ENCODE results near the gene GMPR2. TPM values are rescaled to one million over a fixed set of nuclear protein-coding genes. Genes with fewer than 3 reads are reported as not detected.

GMPR2 gene
- total RNA-seq, 2 experiments from 2014 or later = 70.6 to 71.3 TPM

DNA sequence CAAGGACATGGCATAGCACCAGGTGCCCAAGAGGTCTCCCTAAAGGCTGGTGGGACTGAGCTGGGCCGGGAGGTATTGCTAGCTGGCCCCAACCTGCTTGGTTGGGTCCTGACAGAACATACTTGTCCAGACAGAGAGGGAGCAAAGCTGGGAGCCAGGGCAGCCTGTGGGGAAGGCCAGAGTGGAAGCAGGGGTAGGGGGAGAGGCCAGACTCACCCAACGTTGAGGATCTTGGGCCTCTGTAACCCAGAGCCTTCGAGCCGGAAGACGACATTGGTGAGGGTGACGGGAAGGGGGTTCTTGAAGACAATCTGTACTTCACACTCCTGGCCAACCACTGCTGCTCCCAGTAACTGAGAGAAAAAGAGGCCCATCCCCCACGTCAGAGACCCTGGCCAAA is 21.2 kb downstream of the GMPR2 start:
- no peak for ATAC-seq

DNA sequence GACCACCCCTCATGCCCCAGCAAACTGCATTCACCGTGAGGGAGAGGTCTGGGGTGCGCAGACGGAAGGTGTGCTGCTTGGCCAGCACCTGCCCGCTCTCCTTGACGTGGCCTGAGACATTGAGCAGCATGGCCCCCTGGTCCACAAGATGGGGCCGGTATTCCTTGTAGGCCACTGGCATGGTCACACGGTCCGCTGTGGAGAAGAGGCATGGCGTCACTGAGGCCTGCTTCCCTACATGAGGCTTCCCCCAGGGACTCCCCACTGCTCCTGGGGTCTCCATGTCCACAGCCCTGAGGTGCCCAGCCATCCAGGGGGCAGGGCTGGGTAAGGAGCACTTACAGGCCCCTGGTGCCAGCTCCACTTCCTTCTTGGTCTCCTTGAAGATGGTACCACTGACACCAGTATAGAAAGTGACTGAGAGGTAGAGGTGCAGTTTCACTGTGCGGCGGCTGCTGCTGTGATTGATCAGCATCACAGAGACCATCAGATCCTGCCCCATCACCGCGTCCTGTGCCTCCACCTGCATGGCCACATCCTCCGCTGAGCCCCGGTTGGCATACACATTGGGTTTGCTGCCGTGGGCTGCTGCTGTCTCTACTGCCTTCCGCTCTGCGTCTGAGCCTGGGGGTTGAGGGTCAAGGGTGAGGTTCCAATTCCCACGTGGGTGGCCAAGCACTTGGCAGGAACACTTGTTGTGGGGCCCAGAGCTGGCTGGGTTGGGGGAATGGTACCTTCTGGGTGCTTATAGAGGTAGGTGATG is 22.1 kb downstream of the GMPR2 start:
- ATAC-seq (no peak), DNase-seq (no peak)
- Mint-ChIP-seq H3K27ac (no peak overlapping the region), H3K4me1 (peaks cover 15% of the 10 kb centered on the region), H3K9me3 (ENCODE audit: low read depth) (no peaks in the 10 kb centered on the region), H3K4me3 (no peak overlapping the region), H3K27me3 (no peaks in the 10 kb centered on the region), H3K36me3 (peaks cover under 1% of the 10 kb centered on the region)
- CTCF ChIA-PET = interaction anchor here (1.3 to 18.5 kb wide), 2 partner anchors 8 to 18 kb away, joined by 4 to 275 read pairs; partner anchors contain the start of gene RABGGTA

More for the DNA sequence above, 21.2 kb downstream of the GMPR2 start:
- Mint-ChIP-seq H3K4me1 (peaks cover 24% of the 10 kb centered on the region), H3K27me3 (no peaks in the 10 kb centered on the region), H3K27ac (no peak overlapping the region), H3K36me3 (peaks cover 3% of the 10 kb centered on the region), H3K9me3 (ENCODE audit: low read depth) (no peaks in the 10 kb centered on the region), H3K4me3 (no peak overlapping the region)
- no peak for DNase-seq
- CTCF ChIA-PET = interaction anchor here (0.6 to 18.5 kb wide), 2 partner anchors 11 to 19 kb away, joined by 3 to 275 read pairs; partner anchors contain the start of gene RABGGTA

DNA sequence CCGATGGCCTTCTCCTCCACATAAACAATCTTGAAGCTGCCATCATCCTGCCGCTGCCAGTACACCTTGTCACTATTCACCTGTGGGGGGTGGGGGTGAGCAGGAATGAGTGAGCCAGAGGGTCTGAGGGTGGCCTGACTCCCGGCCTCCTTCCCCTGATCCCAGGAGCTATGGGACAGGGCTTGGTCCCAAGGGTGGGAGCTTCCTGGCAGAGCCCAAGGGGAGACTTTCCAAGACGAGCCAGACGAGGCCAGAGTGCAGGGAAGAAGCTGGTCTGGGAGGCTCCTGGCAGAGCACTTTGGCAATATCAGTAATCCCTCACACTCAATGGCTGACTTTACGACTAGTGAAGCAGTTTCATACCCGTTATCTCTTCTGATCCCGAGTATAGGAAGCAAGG is 22.7 kb downstream of the GMPR2 start:
- no peaks in the 10 kb centered on the region for H3K27me3 Mint-ChIP-seq
- no peak for ATAC-seq
- H3K27ac Mint-ChIP-seq = no peak overlapping the region
- H3K36me3 Mint-ChIP-seq = no peaks in the 10 kb centered on the region
- peaks cover 9% of the 10 kb centered on the region for H3K4me1 Mint-ChIP-seq
- no peak overlapping the region for H3K4me3 Mint-ChIP-seq
- no peaks in the 10 kb centered on the region for H3K9me3 Mint-ChIP-seq (ENCODE audit: low read depth)
- CTCF ChIA-PET = interaction anchor here (1.3 to 18.5 kb wide), 2 partner anchors 9 to 17 kb away, joined by 4 to 275 read pairs; partner anchors contain the start of gene RABGGTA
- no peak for DNase-seq

DNA sequence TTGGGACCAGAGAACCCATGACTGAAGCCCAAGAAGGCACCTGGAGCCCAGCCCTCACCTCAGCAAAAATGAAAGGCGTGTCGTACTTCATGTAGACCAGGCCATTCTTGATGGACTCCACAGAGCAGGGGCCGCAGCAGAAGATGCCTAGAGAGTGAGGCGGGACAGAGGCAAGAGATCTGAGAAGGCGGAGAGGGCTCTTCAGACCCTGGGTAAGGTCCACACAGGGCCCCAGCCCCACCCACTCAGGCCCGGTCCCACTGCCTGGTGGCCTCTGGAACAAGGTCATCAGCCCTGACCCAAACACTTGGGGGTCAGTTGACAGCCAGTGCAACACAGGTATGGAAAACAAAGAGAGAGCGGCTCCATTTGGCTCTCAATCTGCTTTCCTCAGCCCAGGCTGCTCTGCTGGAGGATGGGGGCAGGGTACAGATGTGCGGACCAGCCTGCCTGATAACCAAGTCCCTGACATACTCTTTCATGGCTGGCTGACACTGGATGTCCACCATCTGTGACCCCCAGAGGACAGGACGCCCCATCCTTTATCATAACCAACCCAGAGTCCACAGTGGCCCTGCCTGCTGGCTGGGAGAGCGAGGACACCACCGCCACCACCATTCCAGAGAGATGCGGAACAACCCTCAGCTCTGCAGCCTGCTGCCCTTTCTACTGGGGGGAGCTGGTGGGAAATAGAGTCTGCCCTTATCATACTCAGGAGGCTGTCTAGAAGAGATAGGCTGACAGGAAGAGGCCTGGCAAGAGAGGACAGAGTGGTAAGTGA is 23.4 kb downstream of the GMPR2 start:
- CTCF ChIA-PET = interaction anchor here (1.3 to 18.5 kb wide), 3 partner anchors 10 to 34 kb away, joined by 3 to 275 read pairs (median 4); partner anchors contain the start of gene RABGGTA
- ATAC-seq = no peak
- Mint-ChIP-seq H3K36me3 (no peaks in the 10 kb centered on the region), H3K27me3 (no peaks in the 10 kb centered on the region), H3K4me1 (peaks cover 2% of the 10 kb centered on the region), H3K27ac (no peak overlapping the region), H3K4me3 (no peak overlapping the region), H3K9me3 (ENCODE audit: low read depth) (no peaks in the 10 kb centered on the region)
- no peak for DNase-seq

DNA sequence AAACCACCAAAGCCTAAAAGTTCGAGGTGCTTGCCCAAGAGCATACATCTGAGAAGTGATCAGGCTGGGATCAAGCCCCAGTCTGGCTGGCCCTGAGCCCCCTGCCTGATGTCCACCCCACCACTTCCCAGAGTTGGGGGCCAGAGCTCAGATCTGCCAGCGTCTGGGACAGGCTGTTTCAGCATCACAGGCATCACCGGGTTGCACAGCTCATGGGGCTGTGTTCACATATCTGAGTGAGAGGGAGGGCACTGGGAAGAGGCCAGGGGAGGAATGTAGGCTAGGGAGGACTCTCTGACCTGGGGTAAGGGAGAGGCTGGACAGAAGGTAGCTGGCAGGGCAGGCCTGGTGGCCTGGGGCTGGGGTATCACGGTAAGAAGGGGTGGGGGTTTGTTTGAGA is 24.2 kb downstream of the GMPR2 start:
- Mint-ChIP-seq H3K27me3 (no peaks in the 10 kb centered on the region), H3K4me3 (no peak overlapping the region), H3K36me3 (no peaks in the 10 kb centered on the region), H3K9me3 (ENCODE audit: low read depth) (no peaks in the 10 kb centered on the region), H3K4me1 (no peaks in the 10 kb centered on the region), H3K27ac (no peak overlapping the region)
- ATAC-seq (no peak), DNase-seq (no peak)
- CTCF ChIA-PET = interaction anchor here (1.1 to 18.5 kb wide), 7 partner anchors 10 to 175 kb away, joined by 3 to 275 read pairs (median 3); partner anchors contain the start of gene RABGGTA

DNA sequence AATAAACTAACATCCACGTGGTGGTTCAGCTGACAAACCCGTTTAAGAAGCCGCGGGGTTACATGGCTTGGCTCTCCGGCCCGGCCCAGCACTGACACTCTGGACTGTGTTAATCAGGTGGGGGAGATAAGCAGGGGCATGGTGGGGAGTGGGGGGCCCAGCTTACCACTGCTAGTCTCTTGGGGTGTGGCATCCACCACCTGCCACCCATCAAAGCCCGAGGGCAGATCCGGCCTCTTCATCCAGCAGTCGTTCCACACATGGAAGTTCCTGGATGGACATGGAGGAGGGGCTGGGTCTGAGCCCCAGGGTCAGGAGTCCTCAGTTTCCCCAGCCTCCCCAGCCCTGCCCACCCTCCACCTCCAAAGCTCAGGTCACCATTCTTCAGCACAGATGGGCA is 25.4 kb downstream of the GMPR2 start:
- CTCF ChIA-PET = interaction anchor here (0.7 to 18.5 kb wide), 5 partner anchors 11 to 174 kb away, joined by 3 to 275 read pairs (median 3); partner anchors contain the start of gene RABGGTA
- Mint-ChIP-seq H3K27me3 (no peaks in the 10 kb centered on the region), H3K4me3 (no peak overlapping the region), H3K27ac (no peak overlapping the region), H3K4me1 (no peaks in the 10 kb centered on the region), H3K36me3 (no peaks in the 10 kb centered on the region), H3K9me3 (ENCODE audit: low read depth) (no peaks in the 10 kb centered on the region)
- no peak for ATAC-seq
- no peak for DNase-seq

DNA sequence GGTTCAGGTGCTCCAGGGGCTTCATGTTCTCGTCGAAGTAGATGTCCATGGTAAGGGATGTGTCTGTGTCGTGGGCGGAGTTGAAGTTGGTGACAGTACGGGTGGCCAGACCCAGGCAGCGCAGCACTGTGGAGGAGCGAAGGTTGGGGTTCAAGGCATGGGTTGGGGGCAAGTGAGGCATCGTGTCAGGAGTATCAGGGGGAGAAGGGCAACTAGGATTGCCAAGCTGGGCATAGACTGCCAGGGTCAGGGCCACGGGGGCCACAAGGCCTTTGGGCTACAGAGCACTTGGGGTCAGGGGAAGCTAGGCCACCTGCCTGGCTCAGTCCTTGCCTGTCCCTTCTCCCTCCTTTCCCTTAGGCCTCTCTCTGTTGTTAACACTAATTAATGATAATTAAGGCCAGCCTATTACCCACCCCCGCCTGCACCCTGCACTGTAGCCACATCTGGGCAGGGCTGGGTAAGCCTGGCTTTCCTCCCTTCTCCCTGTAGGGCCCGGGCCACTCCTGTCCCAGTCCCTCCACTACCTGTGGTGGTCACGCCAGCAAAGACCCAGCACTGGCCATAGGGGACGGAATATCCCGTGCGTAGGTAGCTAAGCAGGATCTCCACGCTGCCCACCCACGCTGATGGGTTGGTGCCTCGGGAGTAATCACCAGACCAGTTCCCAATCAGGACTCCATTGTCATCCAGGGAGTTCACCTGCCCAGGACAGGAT is 26.0 kb downstream of the GMPR2 start:
- Mint-ChIP-seq H3K27ac (no peak overlapping the region), H3K9me3 (ENCODE audit: low read depth) (no peaks in the 10 kb centered on the region), H3K27me3 (no peaks in the 10 kb centered on the region), H3K4me3 (no peak overlapping the region), H3K36me3 (no peaks in the 10 kb centered on the region), H3K4me1 (no peaks in the 10 kb centered on the region)
- DNase-seq (no peak), ATAC-seq (no peak)
- CTCF ChIA-PET = interaction anchor here (0.7 to 18.5 kb wide), 3 partner anchors 13 to 15 kb away, joined by 3 to 275 read pairs (median 3); partner anchors contain the start of gene RABGGTA

DNA sequence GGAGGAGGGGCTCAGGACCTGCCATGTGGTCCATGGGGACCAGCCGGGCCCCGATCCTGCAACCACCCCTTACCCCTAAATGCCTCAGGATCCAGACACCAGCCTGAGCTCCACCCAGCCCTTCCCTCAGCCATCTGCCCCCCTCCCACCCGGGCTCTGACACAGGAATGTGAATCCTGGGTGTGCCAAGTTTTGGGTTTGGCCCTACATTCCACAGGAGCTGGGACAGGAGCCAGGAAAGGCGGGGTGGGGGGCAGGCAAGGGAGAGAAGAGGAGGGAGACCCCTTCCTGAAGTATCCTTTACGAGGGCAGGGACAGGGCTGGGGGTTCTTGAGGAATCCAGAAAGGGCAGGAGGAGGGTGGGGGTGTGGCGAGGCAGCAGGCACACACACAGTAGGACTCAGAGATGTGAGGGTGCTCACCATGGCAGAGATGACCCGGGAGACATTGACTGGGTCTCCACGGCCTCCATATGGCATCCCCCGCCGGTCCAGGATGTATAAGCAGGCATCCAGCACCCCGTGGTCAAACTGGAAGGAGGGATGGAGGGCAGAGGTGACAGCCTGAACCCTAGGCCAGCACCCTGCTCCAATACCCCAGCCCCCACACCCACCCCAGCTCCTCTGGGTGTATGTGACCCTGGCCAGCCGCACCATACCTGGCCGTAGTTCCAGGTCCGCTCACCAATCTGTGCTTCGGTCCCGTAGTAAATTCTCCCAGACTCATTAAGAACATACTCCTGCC is 26.7 kb downstream of the GMPR2 start:
- ATAC-seq (no peak), DNase-seq (no peak)
- no peak overlapping the region for H3K4me3 Mint-ChIP-seq
- CTCF ChIA-PET = no interaction called here
- H3K4me1 Mint-ChIP-seq = no peaks in the 10 kb centered on the region
- no peak overlapping the region for H3K27ac Mint-ChIP-seq
- H3K9me3 Mint-ChIP-seq (ENCODE audit: low read depth) = no peaks in the 10 kb centered on the region
- H3K27me3 Mint-ChIP-seq = no peaks in the 10 kb centered on the region
- no peaks in the 10 kb centered on the region for H3K36me3 Mint-ChIP-seq

DNA sequence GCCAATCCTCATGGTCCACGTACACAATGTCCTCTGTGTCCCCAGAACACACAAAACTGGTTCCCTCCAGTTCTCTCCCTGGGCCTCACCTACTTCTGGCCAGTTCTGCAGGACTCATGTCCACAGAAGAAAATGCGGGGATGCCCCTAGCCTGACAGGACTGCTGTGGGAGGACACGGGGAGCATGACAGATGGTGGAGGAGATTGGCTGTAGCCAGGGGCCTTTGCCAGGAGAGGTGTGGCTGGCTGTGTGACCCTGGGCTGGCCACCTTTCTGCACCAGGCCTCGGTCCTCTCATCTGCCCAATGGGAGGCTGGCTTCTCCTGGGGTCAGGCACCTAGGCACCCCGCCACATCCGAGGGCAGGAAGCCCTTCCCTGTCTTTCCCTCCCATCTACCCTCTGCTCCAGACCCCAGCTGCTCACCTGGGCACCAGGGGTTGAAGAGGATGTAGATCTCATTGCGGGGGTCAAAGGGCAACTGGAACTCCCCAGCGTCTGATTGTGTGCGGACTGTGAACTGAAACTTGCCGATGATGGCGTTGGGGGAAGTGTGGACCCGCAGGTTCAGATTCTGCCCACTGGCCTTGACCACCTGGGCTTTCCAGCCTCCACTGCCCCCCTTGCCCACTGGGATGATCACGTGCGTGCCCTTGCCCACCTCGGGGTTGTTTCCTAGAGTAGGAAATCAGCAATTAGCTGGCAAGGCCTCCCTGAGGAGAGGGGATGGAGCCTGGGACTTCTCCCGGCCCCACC is 27.5 kb downstream of the GMPR2 start:
- DNase-seq (no peak), ATAC-seq (no peak)
- H3K9me3 Mint-ChIP-seq (ENCODE audit: low read depth) = no peaks in the 10 kb centered on the region
- no peaks in the 10 kb centered on the region for H3K36me3 Mint-ChIP-seq
- H3K27me3 Mint-ChIP-seq = no peaks in the 10 kb centered on the region
- H3K4me1 Mint-ChIP-seq = no peaks in the 10 kb centered on the region
- H3K27ac Mint-ChIP-seq = no peak overlapping the region
- no peak overlapping the region for H3K4me3 Mint-ChIP-seq
- CTCF ChIA-PET = no interaction called here

DNA sequence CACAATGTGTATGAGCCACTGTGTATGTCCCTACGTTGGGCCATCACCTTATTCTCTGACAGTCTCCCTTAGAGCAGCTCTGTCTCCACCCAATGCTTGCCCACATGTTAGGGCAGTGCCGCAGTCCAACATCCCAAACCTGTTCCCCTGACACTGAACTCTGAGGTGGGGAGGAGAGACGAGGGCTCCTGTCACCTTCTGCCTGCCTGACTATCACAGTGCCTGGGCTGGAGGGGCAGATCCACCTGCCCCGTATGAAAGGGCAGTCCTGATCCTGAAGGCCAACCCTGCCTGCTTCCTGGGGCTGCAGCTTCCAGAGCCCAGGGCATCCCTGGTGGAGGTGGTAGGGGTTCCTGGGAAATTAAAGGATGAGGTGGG is 28.0 kb downstream of the GMPR2 start:
- Mint-ChIP-seq H3K4me3 (no peak overlapping the region), H3K27me3 (no peaks in the 10 kb centered on the region), H3K4me1 (no peaks in the 10 kb centered on the region), H3K27ac (no peak overlapping the region), H3K36me3 (no peaks in the 10 kb centered on the region), H3K9me3 (ENCODE audit: low read depth) (no peaks in the 10 kb centered on the region)
- DNase-seq (no peak), ATAC-seq (no peak)
- CTCF ChIA-PET = no interaction called here

DNA sequence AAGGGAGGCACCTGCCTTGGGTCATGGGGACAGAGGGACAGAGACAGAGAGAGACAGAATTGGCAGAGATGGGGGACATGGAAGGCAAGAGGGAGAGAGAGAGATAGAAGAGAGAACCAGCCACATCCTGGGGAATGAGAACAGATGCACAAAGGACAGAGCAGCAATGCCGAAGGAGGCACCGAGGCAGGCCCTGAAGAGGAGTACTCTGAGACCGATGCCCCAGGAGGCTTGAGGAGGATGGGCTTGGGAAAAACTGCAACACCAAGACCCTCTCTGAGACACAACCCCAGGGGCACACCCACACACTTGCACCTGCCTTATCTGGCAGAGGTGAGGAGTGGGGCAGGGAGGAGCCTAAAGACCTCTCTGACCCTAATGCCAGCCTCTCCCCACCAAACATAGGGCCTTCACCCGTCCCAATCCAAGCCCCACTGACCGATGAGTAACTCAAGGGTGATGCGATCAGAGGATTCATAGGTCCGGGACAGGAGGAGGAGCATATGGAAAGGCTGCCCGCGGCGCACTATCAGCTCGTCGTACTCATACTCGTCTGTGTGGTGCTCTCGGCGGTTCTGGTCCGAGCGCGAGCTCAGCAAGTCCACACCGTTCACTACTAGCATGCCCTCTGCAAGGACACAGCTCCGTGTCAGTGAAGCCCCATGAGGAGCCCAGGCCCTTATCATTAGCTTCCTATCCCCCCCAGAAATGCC is 28.7 kb downstream of the GMPR2 start:
- CTCF ChIA-PET = interaction anchor here (0.7 to 1.9 kb wide), 3 partner anchors 10 to 18 kb away, joined by 3 to 10 read pairs (median 4); partner anchors contain the start of gene RABGGTA
- H3K36me3 Mint-ChIP-seq = no peaks in the 10 kb centered on the region
- H3K27me3 Mint-ChIP-seq = no peaks in the 10 kb centered on the region
- no peak for ATAC-seq
- H3K27ac Mint-ChIP-seq = no peak overlapping the region
- H3K9me3 Mint-ChIP-seq (ENCODE audit: low read depth) = no peaks in the 10 kb centered on the region
- no peak for DNase-seq
- H3K4me1 Mint-ChIP-seq = no peaks in the 10 kb centered on the region
- H3K4me3 Mint-ChIP-seq = no peak overlapping the region

DNA sequence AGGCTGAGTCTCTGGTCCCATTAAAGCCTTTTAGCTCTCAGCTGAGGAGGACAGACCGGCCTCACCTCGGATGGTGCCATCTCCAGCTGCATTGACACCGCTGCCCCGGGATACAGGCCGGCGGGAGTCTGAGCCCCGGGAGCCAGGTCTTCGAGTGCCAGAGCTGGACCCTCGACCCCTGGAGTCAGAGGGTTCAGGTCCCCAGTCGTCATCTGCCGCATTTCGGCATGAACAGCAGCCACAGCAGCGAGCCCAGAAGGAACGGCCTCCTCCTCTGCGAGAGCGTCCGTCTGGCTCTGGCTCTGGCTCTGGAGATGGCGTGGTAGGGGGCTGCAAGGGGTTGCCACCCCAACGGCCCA is 29.2 kb downstream of the GMPR2 start:
- peaks cover 5% of the 10 kb centered on the region for H3K36me3 Mint-ChIP-seq
- no peaks in the 10 kb centered on the region for H3K9me3 Mint-ChIP-seq (ENCODE audit: low read depth)
- CTCF ChIA-PET = interaction anchor here (0.7 to 1.9 kb wide), 3 partner anchors 10 to 19 kb away, joined by 3 to 10 read pairs (median 4); partner anchors contain the start of gene RABGGTA
- H3K4me3 Mint-ChIP-seq = no peak overlapping the region
- ATAC-seq (no peak), DNase-seq (no peak)
- H3K4me1 Mint-ChIP-seq = no peaks in the 10 kb centered on the region
- no peak overlapping the region for H3K27ac Mint-ChIP-seq
- H3K27me3 Mint-ChIP-seq = no peaks in the 10 kb centered on the region
